GM04503 (cell line): ENCODE data around the gene ELFN2.

Source experiments
- DNase-seq: peaks from one replicate; pipeline ENCODE4 v3.0.0-alpha.2; 2012; ENCODE audit warnings: low read depth

ELFN2 gene

DNA sequence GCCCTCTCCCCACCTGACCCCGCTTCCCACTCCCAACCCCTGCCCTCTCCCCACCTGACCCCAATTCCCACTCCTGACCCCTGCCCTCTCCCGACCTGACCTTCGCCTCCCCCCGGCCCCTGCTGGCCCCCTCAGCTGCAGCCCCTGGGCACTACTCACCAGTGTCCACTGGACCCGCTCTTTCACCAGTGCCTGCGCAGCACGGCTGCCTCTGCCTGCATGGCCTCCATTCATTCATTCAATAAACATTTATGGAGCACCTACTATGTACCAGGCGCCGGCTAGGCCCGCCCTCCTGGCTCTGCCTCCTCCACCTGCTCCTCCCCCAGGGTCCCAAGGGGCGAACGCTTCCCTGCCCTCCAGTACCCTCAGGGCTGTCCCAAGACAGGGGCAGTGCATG lies 42.6 kb downstream of the ELFN2 start:
- no peak for DNase-seq

DNA sequence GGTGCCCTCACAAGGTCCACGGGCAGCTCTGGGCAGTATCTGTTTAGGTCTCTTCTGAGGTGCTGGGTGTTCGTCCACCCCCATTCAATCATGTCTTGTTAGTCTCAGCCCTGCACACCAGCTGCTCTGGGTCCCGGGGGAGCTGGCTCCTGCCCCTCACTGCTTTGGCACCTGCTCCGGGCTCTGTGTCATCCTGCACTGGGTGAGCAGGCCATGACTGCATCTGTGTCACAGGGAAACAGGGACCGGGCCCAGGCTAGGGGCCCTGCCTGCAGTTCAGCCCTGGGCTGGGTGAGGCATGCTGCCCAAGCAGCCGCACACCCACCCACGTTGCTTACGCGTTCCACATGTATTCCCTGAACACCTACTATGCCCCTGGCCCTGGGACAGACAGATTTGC lies 43.9 kb downstream of the ELFN2 start:
- no peak for DNase-seq

DNA sequence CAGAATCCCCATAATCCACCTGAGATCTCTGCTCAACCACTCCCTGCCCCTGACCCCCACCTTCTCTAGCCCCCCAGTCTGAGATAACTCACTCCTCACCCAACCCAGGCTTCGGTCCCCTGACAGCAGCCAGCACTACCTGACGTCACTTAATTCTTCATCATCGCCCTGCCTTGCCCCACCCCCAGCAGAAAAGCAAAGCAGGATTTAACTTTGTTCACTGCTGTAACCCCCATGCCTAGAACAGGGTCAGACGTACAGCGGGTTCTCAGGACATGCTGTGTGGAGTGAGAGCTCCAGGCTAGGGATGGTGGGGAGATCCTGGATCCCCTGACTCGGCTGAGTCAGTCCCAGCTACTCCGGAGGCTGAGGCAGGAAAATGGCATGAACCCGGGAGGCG lies 45.8 kb downstream of the ELFN2 start:
- no peak for DNase-seq

DNA sequence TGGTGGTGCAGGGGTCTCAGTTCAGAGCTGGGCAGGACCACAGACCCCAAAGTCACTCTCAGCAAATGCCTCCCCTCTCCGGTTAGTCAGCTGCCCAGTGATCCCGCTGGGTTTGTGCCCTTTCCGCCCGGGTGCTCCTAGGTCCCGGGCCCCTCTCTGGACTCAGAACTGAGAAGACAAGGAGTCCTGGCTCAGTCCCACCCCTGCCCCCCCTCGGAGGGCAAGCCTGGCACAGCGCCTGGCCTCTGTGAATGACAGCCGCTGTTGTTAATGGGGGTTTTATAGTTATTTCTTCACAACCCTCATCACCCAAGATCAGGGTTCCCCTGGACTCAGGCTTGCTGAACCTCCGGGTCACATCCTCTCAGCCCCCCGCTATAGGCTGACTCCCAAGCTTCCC lies 47.6 kb downstream of the ELFN2 start:
- DNase-seq = no peak

DNA sequence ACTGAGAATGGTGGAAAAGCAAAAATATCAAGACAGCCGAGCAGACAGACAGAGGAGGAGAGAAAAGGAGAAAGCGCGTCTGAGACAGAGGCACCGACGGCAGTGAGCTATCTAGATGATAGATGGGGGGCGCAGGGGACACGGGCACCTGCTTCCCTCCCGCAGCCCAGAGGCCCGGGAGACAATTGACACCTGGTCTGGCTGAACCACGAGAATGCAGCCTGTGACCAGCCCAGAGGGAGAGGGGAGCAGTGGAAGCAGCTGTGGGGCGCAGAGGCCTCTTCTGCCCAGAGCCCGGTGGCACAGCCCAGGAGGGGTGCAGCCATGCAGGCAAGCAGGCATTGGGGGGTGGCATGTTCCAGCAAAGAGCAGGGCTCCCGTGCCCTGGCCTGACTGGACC lies 48.2 kb downstream of the ELFN2 start:
- DNase-seq = no peak

DNA sequence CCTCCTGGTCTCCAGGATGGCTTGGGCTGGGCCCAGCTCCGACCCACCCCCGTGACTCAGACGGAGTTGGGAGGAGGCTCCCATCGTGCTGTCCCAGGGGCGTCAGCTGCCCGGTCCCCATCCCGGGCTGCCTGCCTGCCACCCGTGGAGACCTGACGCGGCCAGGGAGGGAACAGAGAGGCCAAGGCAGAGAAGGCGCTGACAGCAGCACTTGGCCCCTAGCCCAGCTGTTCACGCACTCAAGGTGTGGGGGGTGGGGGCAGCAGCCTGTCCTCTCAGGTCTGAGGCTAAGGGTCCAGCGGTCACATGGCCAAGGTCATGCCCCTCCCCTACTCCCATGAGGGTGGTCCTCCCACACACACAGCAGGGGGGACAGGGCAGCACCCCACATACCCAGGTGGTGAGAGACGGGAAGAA lies 48.6 kb downstream of the ELFN2 start:
- DNase-seq = no peak

DNA sequence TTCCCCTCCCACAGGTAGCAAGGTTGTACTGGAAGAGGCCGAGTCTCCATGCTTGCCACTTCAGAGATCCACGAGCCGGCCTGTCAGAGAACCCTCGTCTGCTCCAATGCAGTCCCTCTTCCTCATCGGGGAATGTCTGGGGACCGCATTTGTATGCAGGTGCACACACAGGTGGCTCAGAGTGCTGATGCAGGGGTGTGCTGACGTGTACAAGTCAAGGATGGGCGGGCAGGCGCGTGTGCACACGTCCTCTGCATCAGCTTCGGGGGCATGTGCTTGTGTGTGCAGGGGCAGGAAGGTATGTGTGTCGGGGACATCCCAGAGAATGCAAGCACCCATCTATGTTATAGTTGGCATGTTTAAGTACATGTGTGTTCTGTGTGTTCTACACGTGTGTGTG lies 49.4 kb downstream of the ELFN2 start:
- no peak for DNase-seq

DNA sequence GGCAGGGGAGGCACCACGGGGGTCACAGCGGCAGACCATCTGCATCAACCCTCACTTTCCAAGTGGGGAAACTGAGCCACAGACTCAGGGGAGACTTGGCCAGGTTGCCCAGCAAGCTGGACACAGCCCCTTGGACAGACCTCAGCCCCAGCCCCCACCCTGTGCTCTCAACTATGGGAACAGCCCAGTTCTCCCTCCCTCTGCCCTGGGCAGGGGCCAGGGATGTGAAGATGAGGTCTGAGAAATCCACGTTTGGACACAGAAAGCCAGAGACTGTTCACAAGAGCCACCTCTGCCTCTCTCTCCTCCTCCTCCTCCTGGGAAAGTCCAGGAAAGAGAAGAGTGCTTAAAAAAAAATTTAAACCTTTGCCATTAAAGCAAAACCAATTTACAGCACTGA lies 50.1 kb downstream of the ELFN2 start:
- no peak for DNase-seq

DNA sequence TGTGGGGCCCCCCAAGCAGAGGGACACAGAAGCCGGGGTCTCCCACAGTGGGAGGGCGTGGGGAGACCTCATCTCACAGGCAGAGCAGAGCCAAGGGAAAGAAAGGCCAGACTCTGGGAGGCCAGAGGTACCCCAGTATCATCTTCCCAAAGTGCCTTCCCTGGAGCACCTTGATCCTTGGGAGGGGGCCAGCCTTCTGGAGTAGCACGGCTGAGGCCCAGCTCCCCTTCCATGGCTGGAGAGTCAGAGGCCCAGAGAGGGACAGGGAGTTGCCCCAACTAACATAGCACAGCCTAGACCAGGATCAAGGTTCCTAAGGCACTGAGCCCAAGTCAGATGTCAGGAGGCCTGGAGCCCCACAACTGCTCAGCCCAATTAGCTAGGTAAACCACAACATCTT lies 50.6 kb downstream of the ELFN2 start:
- no peak for DNase-seq

DNA sequence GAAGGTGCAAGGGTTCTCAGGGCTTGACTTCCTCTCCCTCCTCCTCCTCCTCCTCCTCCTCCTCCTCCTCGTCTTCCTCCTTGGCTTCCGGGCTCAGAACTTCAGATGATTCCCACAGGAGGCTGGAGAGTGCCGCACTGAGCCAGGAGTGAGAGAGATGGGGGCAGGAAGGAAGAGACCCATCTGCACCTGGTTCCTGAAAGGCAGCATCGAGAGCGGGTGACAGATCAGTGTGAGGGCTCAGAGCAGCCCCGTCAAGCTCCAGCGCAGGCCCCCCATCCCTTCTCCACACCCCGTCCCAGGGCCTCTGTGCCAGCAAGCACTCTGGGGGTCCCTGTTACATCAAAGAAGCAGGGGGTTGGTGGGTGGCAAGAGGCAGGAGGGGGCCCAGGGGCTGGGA lies 51.5 kb downstream of the ELFN2 start:
- DNase-seq = no peak

DNA sequence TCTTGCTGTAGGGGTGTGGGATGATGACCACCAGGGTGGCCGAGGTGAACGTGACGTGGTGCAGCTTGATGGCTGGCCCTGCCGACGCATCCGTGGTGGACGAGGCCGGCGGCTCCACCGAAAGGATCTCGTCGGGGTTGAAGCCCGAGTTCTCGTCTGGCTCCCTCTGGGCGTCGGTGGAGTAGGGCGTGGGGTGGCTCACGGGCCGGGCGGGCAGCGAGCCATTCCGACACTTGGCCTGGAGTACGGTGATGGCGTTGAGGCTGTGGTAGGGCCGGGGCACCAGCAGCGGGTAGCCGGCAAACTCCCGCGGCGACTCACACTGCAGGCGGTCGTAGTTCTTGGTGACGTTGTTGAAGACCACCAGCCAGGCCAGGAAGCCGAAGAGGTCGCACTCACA lies 52.7 kb downstream of the ELFN2 start:
- DNase-seq = no peak

DNA sequence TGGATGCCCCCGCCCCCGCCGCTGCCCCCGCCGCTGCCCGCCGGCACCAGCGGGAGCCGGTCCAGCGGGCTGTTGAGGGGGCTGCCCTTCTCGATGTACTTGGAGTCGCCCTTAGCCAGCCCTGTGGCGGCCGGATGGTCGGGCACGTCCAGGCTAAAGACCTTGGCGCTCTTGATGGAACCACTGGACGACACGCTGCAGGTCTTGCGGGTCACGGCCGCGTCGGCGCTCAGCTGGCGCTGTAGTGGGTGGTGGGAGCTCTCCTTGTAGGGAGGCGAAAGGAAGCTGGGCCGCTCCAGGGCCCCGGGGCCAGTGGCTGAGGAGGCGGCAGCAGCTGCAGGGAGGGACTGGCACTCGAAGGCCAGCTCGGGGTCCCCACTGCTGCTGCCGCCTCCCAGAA lies 53.8 kb downstream of the ELFN2 start:
- DNase-seq = no peak

DNA sequence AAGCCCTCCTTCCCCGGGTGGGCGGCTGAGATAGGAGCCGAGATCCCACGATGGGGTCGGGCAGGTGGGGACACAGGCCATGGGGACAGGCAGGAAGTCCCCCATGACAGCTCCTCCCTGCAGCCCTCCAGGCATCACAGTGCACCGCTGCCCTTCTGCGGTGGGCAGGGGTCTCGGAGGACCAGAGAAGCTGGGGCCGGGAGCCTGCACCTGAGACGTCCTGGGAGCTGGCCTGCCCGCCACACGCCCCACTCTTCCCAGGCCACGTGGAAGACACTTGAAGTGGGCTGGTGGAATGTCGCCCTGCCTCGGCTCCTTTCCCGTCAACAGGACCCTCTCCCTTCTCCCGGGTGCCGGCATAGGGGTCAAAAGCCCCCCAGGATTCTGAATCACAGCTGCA lies 55.4 kb downstream of the ELFN2 start:
- no peak for DNase-seq

DNA sequence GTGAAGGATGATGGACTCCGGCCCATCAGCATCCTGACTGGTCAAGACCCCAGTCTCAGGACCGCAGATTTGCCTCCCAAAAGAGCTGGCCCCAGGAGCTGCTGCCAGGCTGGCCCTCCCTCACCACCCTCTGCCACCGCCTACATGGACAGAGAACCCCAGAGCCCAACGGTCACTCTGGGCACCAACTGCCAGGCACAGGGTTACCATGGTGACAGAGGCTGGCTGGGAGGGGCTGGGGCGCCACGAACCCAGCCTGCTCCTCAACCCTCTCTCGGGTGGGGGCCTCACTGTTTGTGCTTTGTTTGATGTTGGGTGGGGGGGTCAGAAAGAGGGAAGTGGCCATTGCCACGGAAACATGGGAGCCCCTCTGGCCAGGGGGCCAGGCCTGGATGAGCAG lies 55.8 kb downstream of the ELFN2 start:
- no peak for DNase-seq

DNA sequence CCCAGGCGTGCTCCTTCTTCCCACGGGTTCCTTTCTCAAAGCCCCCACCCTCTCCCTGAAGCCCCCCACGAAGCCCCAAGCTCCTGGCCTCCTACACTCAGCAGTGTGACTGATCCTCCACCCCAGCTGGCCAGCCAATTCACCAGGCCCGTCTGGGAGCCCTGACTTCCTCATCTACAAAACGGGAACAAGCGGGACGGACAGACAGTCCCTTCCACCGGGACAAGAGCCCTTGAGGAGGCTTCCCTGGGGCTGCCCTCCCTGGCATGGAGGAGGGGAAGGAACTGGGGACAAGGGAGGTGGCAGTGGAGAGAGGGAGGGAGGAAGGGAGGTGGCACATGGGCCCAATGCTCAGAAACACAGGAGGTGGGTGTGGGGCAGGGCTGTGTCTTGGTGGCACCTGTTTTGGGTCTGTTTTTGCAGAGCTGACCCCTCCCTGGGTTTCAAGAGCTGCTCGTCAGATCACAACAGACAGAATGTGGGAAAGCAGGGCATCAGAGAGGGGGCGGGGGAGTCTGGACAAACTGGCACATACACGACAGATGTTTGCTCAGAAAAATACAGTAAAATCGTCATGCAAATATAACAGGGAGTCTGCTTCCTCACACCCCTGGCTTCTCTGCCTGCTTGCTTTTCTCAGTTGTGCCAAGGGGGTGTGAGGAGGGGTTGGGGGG lies 56.8 kb downstream of the ELFN2 start:
- no peak for DNase-seq

DNA sequence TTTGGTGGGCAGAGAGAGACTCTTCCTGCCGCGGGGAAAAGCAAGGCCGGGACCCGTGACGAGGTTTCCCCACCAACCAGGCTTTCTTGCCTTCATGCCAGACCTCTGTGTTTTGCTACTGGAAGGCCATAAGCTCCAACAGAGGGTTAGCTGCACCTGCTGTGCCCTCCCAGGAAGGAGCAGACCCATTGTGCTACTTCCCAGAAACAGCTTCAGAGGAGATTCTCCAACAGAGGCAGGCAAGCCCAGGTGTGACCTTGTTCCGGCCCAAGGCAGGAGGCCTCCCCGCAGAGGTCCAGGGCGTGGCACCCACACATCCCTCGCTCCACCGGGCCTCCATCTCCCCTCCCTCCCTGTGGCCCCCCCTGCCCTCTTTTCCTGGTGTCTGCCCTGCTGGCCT lies 57.8 kb downstream of the ELFN2 start:
- DNase-seq = no peak

DNA sequence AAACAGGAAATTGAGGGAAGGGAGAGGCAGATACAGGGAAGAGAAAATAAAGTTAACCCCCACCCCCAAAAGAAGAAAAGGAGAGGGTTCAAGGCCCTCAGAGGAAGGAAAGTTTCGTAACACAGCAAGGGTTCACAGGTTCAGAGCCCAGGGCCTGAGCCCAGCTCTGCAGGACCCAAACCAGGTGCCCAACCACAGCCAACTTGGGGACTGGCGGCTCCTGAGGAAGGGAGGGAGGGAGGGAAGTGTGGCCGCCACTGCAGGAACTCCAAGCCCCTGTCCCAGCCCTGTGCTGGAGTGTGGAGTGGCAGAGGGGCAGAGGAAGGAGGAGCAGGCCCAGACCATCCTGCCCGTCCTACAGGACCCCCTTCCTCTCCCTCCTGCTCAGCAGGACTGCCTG lies 59.2 kb downstream of the ELFN2 start:
- DNase-seq = no peak

DNA sequence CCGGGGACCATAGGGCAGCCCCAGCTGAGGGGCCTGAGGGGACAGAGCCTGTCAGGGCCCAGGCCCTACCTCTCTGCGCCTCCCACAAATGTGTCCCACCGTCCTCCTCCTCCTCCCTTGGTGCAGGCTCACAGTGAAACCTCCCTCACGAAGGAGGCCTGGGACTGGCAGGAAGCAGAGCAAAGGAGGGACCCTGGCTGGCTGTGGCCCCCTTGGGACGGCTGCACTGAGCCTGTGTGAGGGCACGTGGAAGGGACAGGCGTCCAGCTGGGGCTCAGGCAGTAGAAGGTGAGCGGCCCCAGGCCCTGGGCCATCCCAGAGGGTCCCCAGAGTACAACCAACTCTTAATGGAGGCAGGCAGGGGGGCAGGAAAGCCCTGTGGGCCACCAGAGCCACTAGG lies 60.7 kb downstream of the ELFN2 start:
- no peak for DNase-seq

DNA sequence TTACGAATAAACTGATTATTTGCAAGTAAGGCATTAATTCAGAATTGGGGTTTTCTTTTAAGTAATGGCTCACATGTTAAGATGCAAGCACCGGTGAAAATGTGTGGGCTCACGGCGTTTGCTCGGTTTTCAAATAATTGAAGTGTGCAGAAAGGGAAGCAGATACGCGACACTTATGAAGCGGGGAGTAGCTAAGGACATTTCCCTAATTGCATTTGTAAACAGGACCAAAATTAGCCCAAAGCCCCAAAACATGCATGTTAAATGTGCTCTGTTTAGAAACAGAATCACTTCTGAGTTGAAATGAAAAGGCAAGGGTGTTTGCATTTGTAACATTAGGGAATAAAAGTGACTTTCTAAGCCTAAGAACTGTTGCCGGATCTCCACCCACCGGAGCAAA lies 61.3 kb downstream of the ELFN2 start:
- DNase-seq = no peak

DNA sequence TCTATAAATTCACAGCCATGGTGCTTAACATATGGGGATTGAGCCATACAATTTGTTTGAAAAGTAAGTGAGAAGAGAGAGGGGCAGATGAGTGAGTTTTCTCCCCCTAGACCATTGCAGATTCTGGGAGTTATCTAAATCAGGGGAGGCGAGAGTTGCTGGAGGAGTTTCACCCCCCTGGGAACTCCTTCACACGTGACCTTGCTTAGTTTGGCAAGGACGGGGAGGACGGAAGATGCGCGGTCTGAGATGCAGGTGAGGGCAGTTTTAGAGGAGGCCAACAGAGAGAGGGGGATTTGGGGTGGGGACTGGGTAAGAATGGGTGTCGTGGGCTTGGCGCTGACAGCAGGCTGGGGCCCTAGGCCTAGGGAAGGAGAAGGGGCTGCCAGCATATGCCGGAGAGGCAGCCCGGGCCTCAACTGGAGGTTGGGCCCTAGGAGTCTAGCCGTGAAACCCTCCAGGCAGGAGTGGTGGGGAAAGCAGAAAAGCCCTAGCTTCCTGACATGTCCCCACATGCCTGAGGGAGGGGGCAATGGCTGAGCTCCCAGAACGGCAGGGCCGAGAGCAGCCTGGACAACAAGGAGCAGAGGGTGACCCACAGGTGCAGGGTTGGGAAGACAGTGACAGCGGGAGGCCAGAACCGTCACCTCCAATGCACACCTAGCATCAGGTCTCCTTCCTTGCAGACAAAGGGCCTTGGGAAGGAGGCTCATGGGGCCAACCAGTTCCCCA lies 63.9 kb downstream of the ELFN2 start:
- no peak for DNase-seq

DNA sequence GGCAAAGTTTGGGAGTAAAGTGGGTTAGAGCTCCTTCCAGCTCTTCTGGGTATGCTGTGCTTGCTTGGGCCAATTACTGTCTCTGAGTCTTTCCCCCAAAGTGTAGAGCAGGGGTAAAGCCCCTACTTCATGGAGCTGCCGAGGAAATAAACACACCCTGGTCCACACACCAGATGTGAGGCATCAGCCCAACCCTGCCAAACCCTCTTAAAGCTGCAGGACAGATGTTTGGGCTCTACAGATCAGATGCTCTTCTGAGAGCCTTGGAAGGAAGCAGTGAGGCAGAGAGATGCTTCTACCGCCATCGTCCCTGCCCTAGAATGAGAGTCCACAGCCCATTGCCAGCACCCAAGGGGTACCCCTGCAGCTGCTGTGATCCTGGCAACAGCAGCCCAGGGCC lies 64.7 kb downstream of the ELFN2 start:
- DNase-seq = no peak

DNA sequence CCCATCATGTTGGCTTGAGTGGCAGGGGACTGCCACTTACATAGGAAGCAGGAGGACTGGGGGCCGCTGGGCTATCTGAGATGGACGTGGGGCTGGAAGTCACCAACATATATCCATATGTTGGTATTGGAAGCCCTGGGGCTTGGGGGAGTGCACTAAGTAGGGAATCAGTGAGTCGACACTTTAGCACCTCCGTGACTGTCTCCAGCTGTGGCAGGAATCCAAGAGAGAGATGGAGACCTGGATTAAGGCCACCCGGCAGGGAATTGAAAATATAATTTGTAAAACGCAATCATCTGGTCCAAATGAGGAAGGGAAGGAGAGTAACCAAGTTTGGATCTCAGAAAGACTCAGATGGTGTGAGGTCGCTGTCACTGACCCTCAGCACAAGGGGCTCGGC lies 68.4 kb downstream of the ELFN2 start:
- no peak for DNase-seq

DNA sequence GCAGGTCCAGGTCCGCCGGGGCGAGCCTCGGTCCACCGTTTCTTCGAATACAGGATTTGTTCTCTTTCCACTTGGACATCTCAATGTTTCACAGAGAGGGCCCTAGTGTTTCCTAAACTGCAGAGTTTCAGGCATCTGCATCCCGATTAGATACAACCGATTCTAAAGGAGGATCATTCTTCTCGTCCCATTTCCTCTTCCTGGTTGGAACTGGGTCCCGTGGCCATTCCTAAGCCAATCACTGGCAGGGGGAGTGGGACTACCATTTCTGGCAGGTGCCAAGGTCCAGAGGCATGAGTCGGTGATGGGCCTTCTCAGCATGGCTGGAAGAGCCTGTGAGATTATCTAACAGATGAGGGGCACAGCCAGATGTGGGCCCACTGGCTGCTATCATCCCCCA lies 68.9 kb downstream of the ELFN2 start:
- DNase-seq = no peak

DNA sequence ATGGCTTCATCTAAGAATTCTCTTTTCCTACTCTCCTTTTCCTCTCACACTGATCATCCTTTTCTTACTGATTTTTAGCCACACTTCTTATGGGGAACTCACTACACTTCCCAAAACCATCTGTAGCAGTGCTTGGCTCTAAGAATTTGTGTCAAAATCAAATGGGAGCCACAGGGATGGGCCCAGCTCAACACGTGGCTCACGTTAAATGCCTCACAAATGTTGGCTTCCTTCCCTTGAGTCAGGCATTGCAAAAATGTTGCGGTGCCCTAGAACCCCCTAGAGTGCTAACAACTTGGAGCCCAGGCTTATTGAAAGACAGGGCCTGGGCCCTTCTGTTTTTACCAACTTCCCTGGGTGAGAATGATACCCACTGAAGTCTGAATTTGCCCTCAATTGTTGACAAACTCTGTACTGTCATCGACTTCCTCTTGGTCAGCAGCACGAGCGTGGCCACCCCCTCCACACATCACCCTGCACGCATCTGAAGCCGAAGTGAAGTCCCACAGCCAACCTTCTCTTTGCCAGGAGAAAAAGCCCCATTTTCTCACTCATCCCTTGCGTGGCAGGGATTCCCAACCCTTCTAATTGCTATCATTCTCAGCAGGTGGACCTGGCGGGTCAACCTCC lies 69.7 kb downstream of the ELFN2 start:
- DNase-seq = no peak
